Mesenchymal stem cell (in vitro differentiated cells and primary cell): ENCODE results near the gene ISG20L2.

Experiments
- DNase-seq: peaks from one replicate; pipeline ENCODE4 v3.0.0-alpha.2; 2013
- H2AFZ ChIP-seq: one replicate; pipeline ENCODE4 v1.6.1; 2013; ENCODE audit warnings: low read depth, mild to moderate bottlenecking, control low read depth, inconsistent platforms, low read length, moderate library complexity
- H2AK5ac ChIP-seq: 2 replicates; pipeline ENCODE4 v1.6.1; 2013; ENCODE audit warnings: low read length, moderate library complexity, mild to moderate bottlenecking, inconsistent platforms; ENCODE audit not compliant: severe bottlenecking
- H2BK120ac ChIP-seq: one replicate; pipeline ENCODE4 v1.6.1; 2013; ENCODE audit warnings: low read depth, mild to moderate bottlenecking, inconsistent platforms, low read length, moderate library complexity
- H2BK12ac ChIP-seq, 2 experiments: one replicate each; pipeline ENCODE4 v1.6.1; 2013; ENCODE audit warnings: inconsistent platforms in 2 of 2, low read length in 2 of 2, mild to moderate bottlenecking in 2 of 2, moderate library complexity in 2 of 2, control low read depth in 1 of 2
- H2BK15ac ChIP-seq: one replicate; pipeline ENCODE4 v1.6.1; 2013; ENCODE audit warnings: mild to moderate bottlenecking, low read depth, inconsistent platforms; ENCODE audit not compliant: poor library complexity, severe bottlenecking
- H2BK5ac ChIP-seq: 2 replicates; pipeline ENCODE4 v1.6.1; 2013; ENCODE audit warnings: low read depth, mild to moderate bottlenecking, low read length, control low read depth, inconsistent platforms; ENCODE audit not compliant: poor library complexity, severe bottlenecking
- H3K14ac ChIP-seq, 2 experiments: one replicate each; pipeline ENCODE4 v1.6.1; 2013; ENCODE audit warnings: inconsistent platforms in 2 of 2, low read length in 2 of 2, control low read depth in 1 of 2, mild to moderate bottlenecking in 1 of 2, moderate library complexity in 1 of 2
- H3K18ac ChIP-seq, 2 experiments: one replicate each; pipeline ENCODE4 v1.6.1; 2013; ENCODE audit warnings: inconsistent platforms in 2 of 2, low read length in 2 of 2, control low read depth in 1 of 2, low read depth in 1 of 2, mild to moderate bottlenecking in 1 of 2
- H3K23ac ChIP-seq, 2 experiments: one replicate each; pipeline ENCODE4 v1.6.1; 2013; ENCODE audit warnings: inconsistent platforms in 2 of 2, low read length in 2 of 2, mild to moderate bottlenecking in 2 of 2, moderate library complexity in 2 of 2, control low read depth in 1 of 2
- H3K27ac ChIP-seq: 2 replicates; pipeline ENCODE4 v1.5.1; 2013; ENCODE audit warnings: mild to moderate bottlenecking, moderate library complexity, low read length, control low read depth, inconsistent platforms; ENCODE audit not compliant: poor library complexity, severe bottlenecking
- H3K27me3 ChIP-seq, 2 experiments: 2 replicates each; pipeline versions ENCODE4 v1.6.1 to v1.7.0; 2013; ENCODE audit warnings: low read length in 2 of 2, mild to moderate bottlenecking in 2 of 2, moderate library complexity in 2 of 2, control low read depth in 1 of 2, inconsistent platforms in 1 of 2; ENCODE audit not compliant: control insufficient read depth in 1 of 2, insufficient read depth in 1 of 2
- H3K36me3 ChIP-seq, 2 experiments: 2 replicates each; pipeline versions ENCODE4 v1.6.1 to v1.7.0; 2013; ENCODE audit warnings: low read length in 2 of 2, control low read depth in 1 of 2, inconsistent platforms in 1 of 2, low read depth in 1 of 2, mild to moderate bottlenecking in 1 of 2; ENCODE audit not compliant: insufficient read depth in 2 of 2, control insufficient read depth in 1 of 2
- H3K4ac ChIP-seq, 2 experiments: one replicate each; pipeline ENCODE4 v1.6.1; 2013; ENCODE audit warnings: inconsistent platforms in 2 of 2, low read length in 2 of 2, mild to moderate bottlenecking in 2 of 2, moderate library complexity in 2 of 2, control low read depth in 1 of 2, low read depth in 1 of 2
- H3K4me1 ChIP-seq: 2 replicates; pipeline ENCODE4 v1.6.1; 2013; ENCODE audit warnings: low read depth, low read length, control low read depth; ENCODE audit not compliant: control insufficient read depth, insufficient read depth
- H3K4me2 ChIP-seq: 2 replicates; pipeline ENCODE4 v1.6.1; 2013; ENCODE audit warnings: low read length, mild to moderate bottlenecking, inconsistent platforms; ENCODE audit not compliant: poor library complexity, severe bottlenecking
- H3K4me3 ChIP-seq, 2 experiments: 2 replicates each; pipeline versions ENCODE4 v1.5.1 to v1.7.0; 2013; ENCODE audit warnings: low read length in 2 of 2, mild to moderate bottlenecking in 2 of 2, control low read depth in 1 of 2, low read depth in 1 of 2; ENCODE audit not compliant: insufficient read depth in 1 of 2
- H3K79me1 ChIP-seq: replicated peaks from 2 replicates; pipeline ENCODE4 v1.6.1; 2013; ENCODE audit warnings: mild to moderate bottlenecking, control low read depth, low read length, inconsistent platforms; ENCODE audit not compliant: poor library complexity, severe bottlenecking
- H3K9ac ChIP-seq: 2 replicates; pipeline ENCODE4 v1.7.0; 2013; ENCODE audit warnings: mild to moderate bottlenecking, low read length, moderate library complexity
- H3K9me3 ChIP-seq: 2 replicates; pipeline ENCODE4 v1.7.0; 2013; ENCODE audit warnings: mild to moderate bottlenecking, low read length; ENCODE audit not compliant: control insufficient read depth
- H4K8ac ChIP-seq: one replicate; pipeline ENCODE4 v1.6.1; 2013; ENCODE audit warnings: inconsistent platforms, mild to moderate bottlenecking, low read length, moderate library complexity
- H4K91ac ChIP-seq: one replicate; pipeline ENCODE4 v1.6.1; 2013; ENCODE audit warnings: mild to moderate bottlenecking, low read length, inconsistent platforms
- WGBS: methylation state at CpG from one replicate; pipeline ENCODE4 v1.1.7; 2013; ENCODE audit warnings: mixed read lengths; 5-methylcytosine and 5-hydroxymethylcytosine counted together

ISG20L2 gene

GRCh38 chr1:156773607-156774006 lies 45.0 kb upstream of the ISG20L2 start:
- WGBS = 100% methylated on average over 3 of the region's 3 CpGs
- H2BK15ac ChIP-seq = no peak overlapping the region

GRCh38 chr1:156772728-156773497 lies 44.3 kb upstream of the ISG20L2 start:
- no peak overlapping the region for H2BK120ac ChIP-seq
- no peak overlapping the region for H3K4ac ChIP-seq
- DNase-seq = peak; percentile 36
- no peak overlapping the region for H3K4me2 ChIP-seq
- no peak overlapping the region for H2AK5ac ChIP-seq
- peaks cover 2% of the 10 kb centered on the region for H3K4me1 ChIP-seq
- 28% methylated on average over 9 of the region's 9 CpGs for WGBS
- no peak overlapping the region for H2BK5ac ChIP-seq
- no peak overlapping the region for H3K14ac ChIP-seq
- H4K8ac ChIP-seq = no peak overlapping the region
- H3K27me3 ChIP-seq = no peaks in the 10 kb centered on the region
- no peak overlapping the region for H3K23ac ChIP-seq
- H3K79me1 ChIP-seq = peaks cover 7% of the 10 kb centered on the region
- no peaks in the 10 kb centered on the region for H3K9me3 ChIP-seq
- peaks cover 9 to 38% of the 10 kb centered on the region in 2 experiments for H3K36me3 ChIP-seq
- no peak overlapping the region for H2BK12ac ChIP-seq
- no peak overlapping the region for H2AFZ ChIP-seq
- no peak overlapping the region for H4K91ac ChIP-seq
- no peak overlapping the region for H3K4me3 ChIP-seq
- no peak overlapping the region for H2BK15ac ChIP-seq
- no peak overlapping the region for H3K27ac ChIP-seq
- H3K9ac ChIP-seq = peak overlapping the region; percentile 33
- no peak overlapping the region for H3K18ac ChIP-seq

More at GRCh38 chr1:156773607-156774006, 45.0 kb upstream of the ISG20L2 start:
- Histone ChIP-seq H3K4ac (no peak overlapping the region), H2BK120ac (no peak overlapping the region), H3K27me3 (no peaks in the 10 kb centered on the region), H3K4me3 (no peak overlapping the region), H4K8ac (no peak overlapping the region), H2BK12ac (no peak overlapping the region), H3K18ac (no peak overlapping the region), H3K23ac (no peak overlapping the region), H3K4me1 (peaks cover 2% of the 10 kb centered on the region), H2BK5ac (no peak overlapping the region), H3K27ac (no peak overlapping the region), H3K14ac (no peak overlapping the region), H3K36me3 (peaks cover 9 to 38% of the 10 kb centered on the region in 2 experiments), H3K4me2 (no peak overlapping the region), H4K91ac (no peak overlapping the region), H3K9ac (peak overlapping the region; percentile 6), H3K79me1 (peaks cover 7% of the 10 kb centered on the region), H3K9me3 (no peaks in the 10 kb centered on the region), H2AFZ (no peak overlapping the region), H2AK5ac (no peak overlapping the region)
- no peak for DNase-seq

GRCh38 chr1:156772222-156772621 lies 43.7 kb upstream of the ISG20L2 start:
- Histone ChIP-seq H3K36me3 (peaks cover 9 to 38% of the 10 kb centered on the region in 2 experiments), H2BK12ac (no peak overlapping the region), H3K27me3 (no peaks in the 10 kb centered on the region), H3K79me1 (peaks cover 7% of the 10 kb centered on the region), H2BK15ac (no peak overlapping the region), H2BK120ac (no peak overlapping the region), H3K18ac (no peak overlapping the region), H2BK5ac (no peak overlapping the region), H3K4me1 (peaks cover 2% of the 10 kb centered on the region), H2AK5ac (no peak overlapping the region), H3K4me3 (no peak overlapping the region), H2AFZ (no peak overlapping the region), H4K91ac (no peak overlapping the region), H3K4me2 (no peak overlapping the region), H3K14ac (no peak overlapping the region), H3K27ac (no peak overlapping the region), H3K23ac (no peak overlapping the region), H4K8ac (no peak overlapping the region), H3K9me3 (no peaks in the 10 kb centered on the region), H3K9ac (peak overlapping the region; percentile 33), H3K4ac (no peak overlapping the region)
- DNase-seq = no peak
- WGBS = 100% methylated on average over 3 of the region's 3 CpGs

- Histone ChIP-seq H3K79me1 (peaks cover 9% of the 10 kb centered on the region), H3K4me1 (peaks cover 7% of the 10 kb centered on the region), H3K4me3 (peak overlapping the region in 1 of 2 experiments; percentile 91), H2BK120ac (no peak overlapping the region), H3K4ac (no peak overlapping the region), H2AFZ (no peak overlapping the region), H3K23ac (no peak overlapping the region), H2BK12ac (no peak overlapping the region), H3K4me2 (peak overlapping the region; percentile 85), H3K18ac (no peak overlapping the region), H2BK15ac (no peak overlapping the region), H4K8ac (peak overlapping the region; percentile 32), H3K27me3 (no peaks in the 10 kb centered on the region), H3K36me3 (peaks cover 9 to 32% of the 10 kb centered on the region in 2 experiments), H3K9me3 (no peaks in the 10 kb centered on the region), H3K27ac (no peak overlapping the region), H3K14ac (no peak overlapping the region), H3K9ac (peak overlapping the region; percentile 97), H2AK5ac (no peak overlapping the region), H2BK5ac (no peak overlapping the region), H4K91ac (no peak overlapping the region)
- WGBS = 25% methylated on average over 8 of the region's 8 CpGs
- no peak for DNase-seq
Measured at GRCh38 chr1:156768610-156769295, 40.2 kb upstream of the ISG20L2 start.
